PC-9 (cell line): ENCODE data around the gene KIT.

ENCODE experiments used
- CTCF ChIP-seq: fragments of 200-600 bp; sonication (generic); conservative IDR thresholded peaks from 2 replicates; pipeline ENCODE4 v1.6.1; 2017; ENCODE audit warnings: mixed run types, antibody characterized with exemption, mild to moderate bottlenecking, moderate library complexity
- EZH2 ChIP-seq: fragments of 200-600 bp; sonication (generic); IDR thresholded peaks from 2 replicates; pipeline ENCODE4 v1.8.0; 2017; ENCODE audit warnings: antibody characterized with exemption, low read depth

- TF ChIP-seq CTCF (no peak), EZH2 (no peak)
These were observed 43.6 kb upstream of the KIT start for GRCh38 chr4:54614149-54614548.
